Amniotic stem cell (primary cell): ENCODE data around the gene NDRG2.
"Not testable (repeated sequence)": the region's sequence is repeated elsewhere in the genome, so short reads cannot be mapped to it uniquely, and the experiment has no call there.

Experiments
- DNase-seq: peaks from one replicate; lab custom pipeline; 2025; lab: John Stamatoyannopoulos, UW

NDRG2 gene

GRCh38 chr14:21009721-21010120, 15.1 kb downstream of the NDRG2 start:
- DNase-seq = not testable (repeated sequence)

- DNase-seq = no peak
Measured at GRCh38 chr14:21003788-21004346, 21.0 kb downstream of the NDRG2 start.

- no peak for DNase-seq
Measured at GRCh38 chr14:21001218-21001617, 23.6 kb downstream of the NDRG2 start.

GRCh38 chr14:20999591-20999990, 25.3 kb downstream of the NDRG2 start:
- no peak for DNase-seq

- DNase-seq = no peak
Measured at GRCh38 chr14:20998674-20999366, 26.0 kb downstream of the NDRG2 start, which contains the start of gene SLC39A2. SLC39A2 (plus strand) TSS chr14:20999293; CDS start chr14:20999447, 154 bp downstream.

GRCh38 chr14:20998139-20998538, 26.7 kb downstream of the NDRG2 start:
- no peak for DNase-seq

- DNase-seq = no peak
Measured at GRCh38 chr14:20997564-20997963, 27.3 kb downstream of the NDRG2 start.

GRCh38 chr14:20997115-20997514, 27.7 kb downstream of the NDRG2 start:
- DNase-seq = no peak

- DNase-seq = no peak
Measured at GRCh38 chr14:20996521-20996920, 28.3 kb downstream of the NDRG2 start.

- peak; percentile 95 for DNase-seq
Measured at GRCh38 chr14:20989787-20990600, 34.9 kb downstream of the NDRG2 start, which contains the start of gene METTL17. METTL17 (plus strand) TSS chr14:20989980; CDS start chr14:20990003, 23 bp downstream.

GRCh38 chr14:20989471-20989786, 35.4 kb downstream of the NDRG2 start:
- no peak for DNase-seq

- DNase-seq = no peak
Measured at GRCh38 chr14:20988717-20989470, 36.0 kb downstream of the NDRG2 start.

GRCh38 chr14:20986811-20987210, 38.0 kb downstream of the NDRG2 start:
- peak; percentile 86 for DNase-seq

GRCh38 chr14:20985650-20986049, 39.2 kb downstream of the NDRG2 start:
- not testable (repeated sequence) for DNase-seq

GRCh38 chr14:20982646-20983369, 42.1 kb downstream of the NDRG2 start:
- no peak for DNase-seq

- no peak for DNase-seq
Measured at GRCh38 chr14:20980906-20981305, 44.0 kb downstream of the NDRG2 start.

- DNase-seq = no peak
Measured at GRCh38 chr14:20978687-20979086, 46.2 kb downstream of the NDRG2 start.

- DNase-seq = no peak
Measured at GRCh38 chr14:20976291-20976690, 48.6 kb downstream of the NDRG2 start.

GRCh38 chr14:20973501-20973900, 51.4 kb downstream of the NDRG2 start:
- no peak for DNase-seq

GRCh38 chr14:20971705-20972021, 53.2 kb downstream of the NDRG2 start:
- no peak for DNase-seq

GRCh38 chr14:20970983-20971704, 53.7 kb downstream of the NDRG2 start:
- DNase-seq = peak; percentile 70
